Liver (tissue), 3 donors: ENCODE measurements around the gene FOXA2.

Source experiments
- RXRA ChIP-seq, 2 donors: IDR thresholded peaks; 2 replicates each; pipeline ENCODE4 v1.6.1; 2017 to 2018; ENCODE audit warnings: antibody characterized with exemption in 2 of 2, mild to moderate bottlenecking in 1 of 2
- TF ChIP-seq, protein P1 (sequence below): fragments of 150-350 bp; IDR thresholded peaks from 2 replicates; pipeline ENCODE4 v1.5.1; 2017; ENCODE audit warnings: improper control_type of control experiment, low read depth, low read length; ENCODE audit not compliant: missing input control
- donor health status: healthy.
- donor health status: healthy.

DNA sequence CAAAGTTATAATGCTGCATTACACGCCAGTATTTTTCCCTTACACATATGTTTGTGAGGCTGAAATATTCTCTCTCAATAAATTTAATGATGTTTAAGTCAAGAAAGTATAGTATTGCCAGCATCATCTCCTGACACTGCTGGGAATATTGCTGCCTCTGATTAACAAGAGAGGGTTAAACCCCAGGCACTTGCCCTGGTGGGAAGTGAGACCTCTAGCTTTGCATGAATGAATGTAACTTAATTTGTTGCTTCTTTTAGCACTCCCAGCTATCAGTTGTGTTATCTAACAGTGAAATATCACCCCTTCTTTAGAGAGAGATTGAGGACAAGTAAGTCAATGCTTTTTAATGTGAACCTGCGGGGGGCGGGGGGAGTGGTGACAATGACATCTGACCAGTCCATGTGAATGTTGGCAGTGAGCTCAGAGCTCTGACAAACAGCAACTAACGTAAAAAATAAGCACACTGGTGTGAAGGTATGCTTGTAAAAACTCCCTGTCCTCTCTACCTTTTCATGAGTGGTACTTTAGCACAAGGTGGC lies 9.8 kb downstream of the FOXA2 start:
- no peak for TF ChIP-seq RXRA (IDR thresholded peaks at IDR 0.05)
- TF ChIP-seq, protein P1, sequence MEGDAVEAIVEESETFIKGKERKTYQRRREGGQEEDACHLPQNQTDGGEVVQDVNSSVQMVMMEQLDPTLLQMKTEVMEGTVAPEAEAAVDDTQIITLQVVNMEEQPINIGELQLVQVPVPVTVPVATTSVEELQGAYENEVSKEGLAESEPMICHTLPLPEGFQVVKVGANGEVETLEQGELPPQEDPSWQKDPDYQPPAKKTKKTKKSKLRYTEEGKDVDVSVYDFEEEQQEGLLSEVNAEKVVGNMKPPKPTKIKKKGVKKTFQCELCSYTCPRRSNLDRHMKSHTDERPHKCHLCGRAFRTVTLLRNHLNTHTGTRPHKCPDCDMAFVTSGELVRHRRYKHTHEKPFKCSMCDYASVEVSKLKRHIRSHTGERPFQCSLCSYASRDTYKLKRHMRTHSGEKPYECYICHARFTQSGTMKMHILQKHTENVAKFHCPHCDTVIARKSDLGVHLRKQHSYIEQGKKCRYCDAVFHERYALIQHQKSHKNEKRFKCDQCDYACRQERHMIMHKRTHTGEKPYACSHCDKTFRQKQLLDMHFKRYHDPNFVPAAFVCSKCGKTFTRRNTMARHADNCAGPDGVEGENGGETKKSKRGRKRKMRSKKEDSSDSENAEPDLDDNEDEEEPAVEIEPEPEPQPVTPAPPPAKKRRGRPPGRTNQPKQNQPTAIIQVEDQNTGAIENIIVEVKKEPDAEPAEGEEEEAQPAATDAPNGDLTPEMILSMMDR: no peak
